ENCODE data around the gene CSNK1G2. TPM values are rescaled to one million over a fixed set of nuclear protein-coding genes. Genes with fewer than 3 reads are reported as not detected.

The CSNK1G2 gene
- total RNA-seq, 1 donor: 69.5 TPM

DNA sequence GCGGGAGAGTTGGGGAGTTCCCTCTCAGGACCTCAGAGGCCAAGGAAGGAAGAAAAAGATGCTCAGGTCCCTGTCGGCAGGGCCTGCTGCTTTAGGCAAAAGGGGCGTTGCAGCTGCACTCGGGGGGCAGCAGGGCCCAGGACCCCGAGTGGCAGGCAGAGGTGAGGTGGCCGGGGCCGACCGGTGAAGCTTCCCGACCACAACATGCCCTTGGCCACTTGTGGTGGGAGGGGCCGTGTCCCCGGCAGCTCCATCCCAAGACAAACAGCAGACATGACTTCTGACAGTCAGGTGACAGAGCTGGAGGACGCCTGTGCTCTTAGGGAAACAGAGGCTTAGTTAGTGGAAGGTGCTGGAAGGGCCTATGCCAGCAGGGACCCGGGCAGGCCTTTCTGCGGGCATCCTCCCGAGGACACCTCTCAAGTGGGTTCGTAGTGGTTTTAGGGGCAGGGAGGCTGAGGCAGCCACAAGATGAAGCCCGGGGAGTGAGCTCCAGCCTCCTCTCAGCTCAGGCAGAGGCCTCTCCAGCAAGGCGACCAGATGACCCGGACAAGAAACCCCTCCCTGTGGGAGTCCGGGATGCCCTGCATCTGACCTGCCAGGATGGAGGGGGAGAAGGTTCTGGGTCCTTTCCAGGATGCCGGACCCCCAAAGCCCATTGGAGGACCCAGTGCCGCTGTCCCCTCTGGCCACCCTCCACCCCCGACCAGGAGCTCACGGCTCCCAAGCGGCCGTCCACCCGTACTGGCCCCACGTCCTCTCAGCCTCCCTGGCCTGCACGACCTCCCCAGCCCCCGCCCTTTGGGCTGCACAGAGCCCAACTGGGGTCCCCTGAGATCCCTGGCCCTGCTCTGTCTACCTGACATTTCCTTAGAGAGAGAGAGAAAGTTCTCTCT lies 50.3 kb downstream of the CSNK1G2 start:
- no peak for DNase-seq (ENCODE audit: low read depth)
- no peak overlapping the region for H3K4me3 ChIP-seq (ENCODE audit: low read depth, low read length)
- TF ChIP-seq, protein P1, sequence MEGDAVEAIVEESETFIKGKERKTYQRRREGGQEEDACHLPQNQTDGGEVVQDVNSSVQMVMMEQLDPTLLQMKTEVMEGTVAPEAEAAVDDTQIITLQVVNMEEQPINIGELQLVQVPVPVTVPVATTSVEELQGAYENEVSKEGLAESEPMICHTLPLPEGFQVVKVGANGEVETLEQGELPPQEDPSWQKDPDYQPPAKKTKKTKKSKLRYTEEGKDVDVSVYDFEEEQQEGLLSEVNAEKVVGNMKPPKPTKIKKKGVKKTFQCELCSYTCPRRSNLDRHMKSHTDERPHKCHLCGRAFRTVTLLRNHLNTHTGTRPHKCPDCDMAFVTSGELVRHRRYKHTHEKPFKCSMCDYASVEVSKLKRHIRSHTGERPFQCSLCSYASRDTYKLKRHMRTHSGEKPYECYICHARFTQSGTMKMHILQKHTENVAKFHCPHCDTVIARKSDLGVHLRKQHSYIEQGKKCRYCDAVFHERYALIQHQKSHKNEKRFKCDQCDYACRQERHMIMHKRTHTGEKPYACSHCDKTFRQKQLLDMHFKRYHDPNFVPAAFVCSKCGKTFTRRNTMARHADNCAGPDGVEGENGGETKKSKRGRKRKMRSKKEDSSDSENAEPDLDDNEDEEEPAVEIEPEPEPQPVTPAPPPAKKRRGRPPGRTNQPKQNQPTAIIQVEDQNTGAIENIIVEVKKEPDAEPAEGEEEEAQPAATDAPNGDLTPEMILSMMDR (IDR thresholded peaks at IDR 0.05; ENCODE audit: insufficient read depth, low read depth, low read length): no peak

DNA sequence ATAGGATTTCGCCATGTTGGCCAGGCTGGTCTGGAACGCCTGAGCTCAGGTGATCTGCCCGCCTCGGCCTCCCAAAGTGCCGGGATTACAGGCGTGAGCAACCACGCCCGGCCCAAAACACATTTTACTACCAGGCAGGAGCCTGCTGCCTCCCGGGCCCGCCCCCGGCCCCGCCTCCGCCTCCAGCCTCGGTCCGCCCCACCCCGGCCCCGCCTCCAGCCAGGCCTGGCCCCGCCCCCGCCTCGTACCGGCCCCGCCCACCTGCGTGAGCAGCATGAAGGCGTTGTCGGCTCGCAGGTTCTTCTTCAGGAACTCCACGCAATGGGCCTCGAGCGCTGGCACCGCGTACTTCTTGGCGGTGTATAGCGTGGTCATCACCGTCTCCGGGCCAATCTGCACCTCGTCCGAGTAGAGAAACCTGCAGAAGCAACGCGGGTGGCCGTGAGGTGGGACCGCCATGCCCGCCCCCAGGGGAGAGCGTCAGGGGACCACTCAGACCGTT lies 51.8 kb downstream of the CSNK1G2 start:
- DNase-seq (ENCODE audit: low read depth): no peak
- TF ChIP-seq, protein P1 (IDR thresholded peaks at IDR 0.05; ENCODE audit: insufficient read depth, low read depth, low read length): no peak
- H3K4me3 ChIP-seq (ENCODE audit: low read depth, low read length): no peak overlapping the region

DNA sequence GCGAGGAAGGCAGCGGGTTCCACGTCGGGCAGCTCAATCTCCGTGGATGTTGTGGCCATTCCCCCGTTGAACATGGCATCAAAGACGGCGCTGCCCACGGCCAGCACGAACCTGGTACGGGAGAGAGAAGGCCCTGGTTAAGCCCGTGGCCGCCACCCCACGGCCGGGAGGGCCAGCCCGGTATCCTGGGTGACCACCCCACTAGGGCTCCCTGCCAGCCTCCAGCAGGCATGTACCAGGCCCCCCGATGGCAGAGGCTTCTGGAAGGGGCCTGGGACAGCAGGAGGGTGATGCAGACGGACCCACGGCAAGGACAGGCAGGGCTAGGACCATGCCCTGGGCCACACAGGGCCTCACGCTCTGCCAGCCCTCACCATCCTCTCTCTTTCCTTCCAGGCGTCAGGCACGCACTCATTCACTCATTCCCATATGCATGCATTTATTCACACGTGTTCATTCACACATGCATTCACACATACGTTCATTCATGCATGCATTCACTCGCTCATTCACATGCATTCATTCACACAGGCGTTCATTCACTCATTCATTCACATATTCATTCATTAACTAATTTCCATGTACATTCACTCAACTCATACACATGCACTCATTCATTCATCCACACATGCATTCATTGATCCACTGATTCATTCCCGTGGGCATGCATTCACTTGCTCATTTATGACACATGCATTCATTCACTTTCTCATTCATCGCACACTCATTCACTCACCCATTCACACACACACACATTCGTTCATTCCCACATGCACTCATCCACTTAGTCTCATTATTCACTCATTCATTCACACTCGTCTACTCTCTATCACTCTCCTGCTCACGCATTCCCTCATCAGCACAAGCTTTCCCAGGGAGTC lies 56.6 kb downstream of the CSNK1G2 start:
- no peak overlapping the region for H3K4me3 ChIP-seq (ENCODE audit: low read depth, low read length)
- DNase-seq (ENCODE audit: low read depth): no peak
- TF ChIP-seq, protein P1 (IDR thresholded peaks at IDR 0.05; ENCODE audit: insufficient read depth, low read depth, low read length): no peak

DNA sequence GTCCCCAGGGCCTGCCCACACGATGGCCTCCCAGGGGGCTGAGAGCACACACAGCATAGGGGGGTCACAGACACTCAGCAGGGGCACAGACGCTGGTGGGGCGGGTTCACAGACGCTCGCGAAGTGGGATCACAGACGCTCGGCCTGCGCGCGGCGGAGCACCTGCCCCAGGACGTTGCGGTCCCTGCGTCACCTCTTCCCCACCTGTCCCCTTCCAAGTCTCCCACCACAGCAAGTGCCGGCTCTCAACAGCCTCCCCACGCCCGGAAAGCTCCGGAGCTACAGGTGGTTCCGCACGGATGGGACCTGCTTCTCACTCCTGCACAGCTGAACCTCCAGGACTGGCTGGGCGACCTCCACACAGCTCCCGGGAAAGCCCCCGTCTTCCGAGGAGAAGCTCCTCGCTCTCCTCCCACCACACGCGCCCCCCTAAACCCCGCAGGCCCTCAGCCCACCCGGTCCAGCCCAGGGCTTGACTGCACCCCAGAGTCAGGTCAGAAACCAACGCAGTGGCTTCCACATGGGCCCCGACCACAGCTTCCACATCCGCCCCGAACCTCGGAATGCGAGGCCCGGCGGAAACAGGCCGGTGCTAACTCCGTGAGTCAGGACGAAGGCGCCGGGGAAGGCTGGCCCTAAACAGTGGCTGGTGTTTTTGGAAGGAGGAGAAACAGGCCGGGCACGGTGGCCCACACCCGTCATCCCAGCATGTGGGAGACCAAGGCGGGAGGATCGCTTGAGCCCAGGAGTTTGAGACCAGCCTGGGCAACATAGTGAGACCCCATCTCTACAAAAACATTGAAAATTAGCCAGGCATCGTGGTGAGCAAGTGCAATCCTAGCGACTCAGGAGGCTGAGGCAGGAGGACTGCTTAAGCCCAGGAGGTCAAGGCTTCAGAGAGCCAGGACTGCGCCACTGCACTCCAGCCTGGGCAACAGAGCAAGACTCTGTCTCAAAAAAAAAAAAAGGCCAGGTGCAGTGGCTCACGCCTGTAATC lies 58.0 kb downstream of the CSNK1G2 start:
- H3K4me3 ChIP-seq (ENCODE audit: low read depth, low read length): no peak overlapping the region
- TF ChIP-seq, protein P1 (IDR thresholded peaks at IDR 0.05; ENCODE audit: insufficient read depth, low read depth, low read length): no peak
- no peak for DNase-seq (ENCODE audit: low read depth)

DNA sequence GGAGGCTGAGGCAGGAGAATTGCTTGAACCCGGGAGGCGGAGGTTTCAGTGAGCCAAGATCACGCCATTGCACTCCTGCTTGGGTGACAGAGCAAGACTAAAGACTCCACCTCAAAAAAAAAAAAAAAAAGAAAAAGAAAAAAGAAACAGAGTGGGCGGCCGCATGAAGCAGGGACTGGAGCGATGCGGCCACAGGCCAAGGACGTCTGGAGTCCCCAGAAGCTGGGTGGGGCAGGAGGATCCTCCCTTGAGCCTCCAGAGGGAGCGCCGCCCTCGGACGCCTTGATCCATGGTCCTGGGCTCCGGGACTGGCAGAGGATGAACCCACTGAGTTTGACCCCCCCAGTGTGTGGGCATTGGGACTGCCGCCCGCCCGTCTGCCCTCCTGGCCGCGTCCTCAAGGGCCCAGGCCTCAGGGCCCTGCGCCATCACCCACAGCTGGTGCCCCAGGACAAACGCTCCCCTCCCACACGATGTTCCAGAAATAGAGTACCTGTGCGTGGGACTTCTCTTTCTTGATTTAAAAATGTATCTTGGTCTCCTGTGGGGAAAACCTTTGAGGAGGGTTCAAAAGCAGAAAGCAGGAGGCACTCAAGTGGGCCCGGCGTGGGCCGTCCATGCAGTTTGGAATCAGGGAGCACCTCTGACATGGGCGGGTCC lies 59.0 kb downstream of the CSNK1G2 start:
- no peak for DNase-seq (ENCODE audit: low read depth)
- H3K4me3 ChIP-seq (ENCODE audit: low read depth, low read length): no peak overlapping the region
- TF ChIP-seq, protein P1 (IDR thresholded peaks at IDR 0.05; ENCODE audit: insufficient read depth, low read depth, low read length): no peak

Measured in fibroblast of villous mesenchyme (primary cell).